ENCODE measurements around the gene SKP1.
A peak's percentile ranks its signal among the peaks of the same experiment; 100 is the strongest.

Gene SKP1

GRCh38 chr5:134130239-134130945 lies 46.4 kb downstream of the SKP1 start:
- DNase-seq (ENCODE audit: low spot score), result no peak

- no peak for DNase-seq (ENCODE audit: low spot score)
Observed at GRCh38 chr5:134129411-134130238, 47.1 kb downstream of the SKP1 start.

GRCh38 chr5:134128648-134128995 lies 48.1 kb downstream of the SKP1 start:
- DNase-seq (ENCODE audit: low spot score), result no peak

- no peak for DNase-seq (ENCODE audit: low spot score)
Observed at GRCh38 chr5:134127988-134128647, 48.6 kb downstream of the SKP1 start.

- no peak for DNase-seq (ENCODE audit: low spot score)
Observed at GRCh38 chr5:134127376-134127861, 49.3 kb downstream of the SKP1 start.

DNA sequence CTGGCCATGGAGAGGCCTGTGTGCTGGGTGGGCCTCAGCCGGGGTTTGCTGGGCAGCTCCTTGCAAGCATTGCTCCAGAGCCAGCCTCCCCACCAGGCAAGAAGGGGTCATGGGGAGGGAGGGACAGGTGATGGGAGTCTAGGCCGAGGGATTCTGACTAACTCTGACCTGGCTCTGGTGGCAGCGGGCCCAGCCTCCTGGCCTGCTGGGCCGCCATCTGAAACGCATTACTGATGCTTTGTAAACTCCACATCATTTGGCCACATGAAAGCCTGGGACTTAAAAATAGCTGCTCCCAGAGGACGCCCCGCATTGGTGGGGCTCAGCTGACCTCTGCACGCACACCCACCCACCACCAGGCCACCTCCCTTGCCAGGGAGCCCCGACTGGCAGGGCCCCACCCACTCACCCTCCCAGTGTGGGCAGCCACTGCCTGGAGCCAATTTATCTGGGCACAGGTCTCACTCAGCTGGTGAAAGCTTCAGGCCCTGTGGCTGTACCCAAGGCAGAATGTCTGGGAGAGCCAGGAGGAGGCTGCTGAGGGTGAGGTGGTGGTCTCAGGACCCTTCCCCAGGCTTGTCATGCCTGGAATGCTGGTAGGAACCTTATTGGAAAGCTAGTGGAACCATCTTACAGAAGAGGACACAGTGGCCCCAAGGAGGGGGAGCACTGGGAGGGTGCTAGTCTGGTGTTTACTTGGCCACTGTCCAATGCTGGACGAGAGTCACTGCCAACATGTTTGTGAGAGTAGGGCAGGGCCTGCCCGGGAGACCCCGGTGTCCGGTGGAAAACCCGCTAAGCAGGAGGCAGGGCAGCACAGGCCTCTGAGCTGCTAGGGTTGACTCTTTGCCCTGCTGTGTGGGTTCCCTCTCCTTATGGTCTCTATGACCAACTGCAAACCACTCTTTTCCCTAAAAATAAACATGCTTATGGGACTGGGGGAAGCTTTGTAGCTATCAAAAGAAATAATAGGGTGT lies 51.4 kb downstream of the SKP1 start:
- DNase-seq (ENCODE audit: low spot score), result peak; percentile 89

- DNase-seq (ENCODE audit: low spot score), result no peak
Observed at GRCh38 chr5:134124289-134125038, 52.3 kb downstream of the SKP1 start.

DNA sequence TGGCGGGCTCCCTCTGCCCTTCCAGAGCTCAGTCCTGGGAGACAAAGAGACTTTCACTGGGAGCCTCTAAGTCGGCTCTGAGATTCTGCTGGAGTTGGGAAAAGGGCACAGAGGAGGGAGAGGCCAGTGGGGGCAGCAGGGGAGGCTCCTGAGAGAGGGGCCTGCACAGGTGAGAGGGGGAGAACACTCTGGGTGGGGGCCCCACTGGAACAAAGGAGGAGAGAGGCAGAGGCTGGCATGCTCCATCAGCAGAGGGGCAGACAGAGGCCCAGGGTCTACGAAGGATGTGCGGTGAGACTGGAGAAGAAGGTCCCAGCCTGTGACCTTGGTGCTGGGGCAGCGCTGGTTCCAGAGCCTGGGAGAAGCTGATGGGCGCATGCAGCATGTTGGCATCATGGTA lies 53.4 kb downstream of the SKP1 start:
- no peak for DNase-seq (ENCODE audit: low spot score)

GRCh38 chr5:134122530-134122929 lies 54.2 kb downstream of the SKP1 start:
- no peak for DNase-seq (ENCODE audit: low spot score)

GRCh38 chr5:134120386-134121138 lies 56.2 kb downstream of the SKP1 start:
- no peak for DNase-seq (ENCODE audit: low spot score)

GRCh38 chr5:134119720-134120119 lies 57.0 kb downstream of the SKP1 start:
- no peak for DNase-seq (ENCODE audit: low spot score)

DNA sequence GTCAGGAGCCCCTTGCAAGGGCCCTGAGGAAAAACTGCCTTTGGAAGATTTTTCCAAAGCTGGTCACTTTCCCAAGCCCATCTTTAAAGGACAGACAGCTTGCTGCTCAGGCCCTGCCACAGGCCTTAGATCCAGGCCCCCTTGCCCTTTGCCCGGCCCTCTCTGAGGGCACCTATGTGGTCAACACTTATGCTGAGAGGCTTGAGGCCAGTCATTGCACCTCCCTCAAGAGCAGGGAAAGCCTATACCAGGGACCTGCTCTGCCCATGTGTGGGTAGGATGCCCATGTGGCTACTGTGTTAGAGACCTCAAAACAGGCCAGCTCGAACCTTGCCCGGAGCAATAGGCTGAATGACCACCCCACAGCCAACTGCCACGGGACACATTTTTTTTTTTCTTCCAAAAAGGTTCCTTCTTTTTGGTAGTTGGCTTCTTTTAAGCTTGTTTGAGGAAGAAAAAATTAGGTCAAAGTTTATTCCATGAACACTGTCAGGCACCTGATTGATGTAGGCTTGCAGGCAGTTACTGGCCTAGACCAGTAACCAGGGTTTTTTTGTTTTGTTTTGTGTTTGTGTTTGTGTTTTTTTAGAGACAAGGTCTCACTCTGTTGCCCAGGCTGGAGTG lies 58.4 kb downstream of the SKP1 start:
- DNase-seq (ENCODE audit: low spot score), result no peak

DNA sequence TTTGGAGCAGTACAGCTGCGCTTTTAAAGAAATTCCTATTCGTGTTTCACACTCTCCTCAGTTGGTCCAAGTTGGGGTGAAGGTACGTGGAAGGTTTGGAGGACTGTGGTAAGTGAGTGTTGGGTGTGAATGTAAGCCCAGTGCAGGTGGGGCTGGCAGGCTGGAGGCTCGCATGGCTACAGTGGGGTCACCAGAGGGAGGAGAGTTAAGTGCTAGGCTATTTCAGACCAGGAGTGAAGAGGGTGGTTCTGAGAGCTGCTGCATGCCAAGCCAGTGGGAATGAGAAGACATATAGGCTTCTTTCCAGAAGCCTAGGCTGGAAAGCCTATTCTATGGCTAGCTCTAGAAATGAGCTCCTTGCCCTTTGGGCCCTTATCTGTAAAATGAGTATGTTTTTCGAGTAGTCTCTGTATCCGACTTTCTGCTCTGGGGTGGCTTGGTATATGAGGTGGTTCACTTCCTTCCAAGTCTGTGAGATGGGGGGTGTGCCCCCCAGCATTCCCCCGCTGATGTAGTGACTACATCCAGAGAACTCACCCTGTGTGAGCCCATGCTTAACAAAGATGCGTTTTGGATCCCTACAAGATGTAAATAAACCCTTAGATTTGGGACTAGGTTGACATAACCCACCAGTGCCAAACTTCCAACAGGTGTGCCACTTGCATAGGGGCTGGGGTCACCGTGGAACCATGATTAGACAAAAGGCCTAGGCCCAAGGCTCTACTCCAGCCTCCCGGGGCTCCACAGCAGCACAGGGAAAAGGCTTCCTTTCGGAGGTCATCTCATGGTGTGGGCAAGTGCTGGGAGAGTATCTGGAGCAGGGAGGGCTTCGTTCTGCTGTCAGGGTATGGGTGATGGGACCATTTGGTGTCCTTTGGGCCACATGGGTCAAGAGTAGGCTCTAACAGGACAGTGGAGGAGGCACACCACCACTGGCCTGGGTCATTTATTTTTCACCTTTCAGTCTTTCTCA lies 59.7 kb downstream of the SKP1 start:
- no peak for DNase-seq (ENCODE audit: low spot score)

- no peak for DNase-seq (ENCODE audit: low spot score)
Observed at GRCh38 chr5:134116286-134116685, 60.5 kb downstream of the SKP1 start.

- no peak for DNase-seq (ENCODE audit: low spot score)
Observed at GRCh38 chr5:134115806-134116175, 61.0 kb downstream of the SKP1 start.

DNA sequence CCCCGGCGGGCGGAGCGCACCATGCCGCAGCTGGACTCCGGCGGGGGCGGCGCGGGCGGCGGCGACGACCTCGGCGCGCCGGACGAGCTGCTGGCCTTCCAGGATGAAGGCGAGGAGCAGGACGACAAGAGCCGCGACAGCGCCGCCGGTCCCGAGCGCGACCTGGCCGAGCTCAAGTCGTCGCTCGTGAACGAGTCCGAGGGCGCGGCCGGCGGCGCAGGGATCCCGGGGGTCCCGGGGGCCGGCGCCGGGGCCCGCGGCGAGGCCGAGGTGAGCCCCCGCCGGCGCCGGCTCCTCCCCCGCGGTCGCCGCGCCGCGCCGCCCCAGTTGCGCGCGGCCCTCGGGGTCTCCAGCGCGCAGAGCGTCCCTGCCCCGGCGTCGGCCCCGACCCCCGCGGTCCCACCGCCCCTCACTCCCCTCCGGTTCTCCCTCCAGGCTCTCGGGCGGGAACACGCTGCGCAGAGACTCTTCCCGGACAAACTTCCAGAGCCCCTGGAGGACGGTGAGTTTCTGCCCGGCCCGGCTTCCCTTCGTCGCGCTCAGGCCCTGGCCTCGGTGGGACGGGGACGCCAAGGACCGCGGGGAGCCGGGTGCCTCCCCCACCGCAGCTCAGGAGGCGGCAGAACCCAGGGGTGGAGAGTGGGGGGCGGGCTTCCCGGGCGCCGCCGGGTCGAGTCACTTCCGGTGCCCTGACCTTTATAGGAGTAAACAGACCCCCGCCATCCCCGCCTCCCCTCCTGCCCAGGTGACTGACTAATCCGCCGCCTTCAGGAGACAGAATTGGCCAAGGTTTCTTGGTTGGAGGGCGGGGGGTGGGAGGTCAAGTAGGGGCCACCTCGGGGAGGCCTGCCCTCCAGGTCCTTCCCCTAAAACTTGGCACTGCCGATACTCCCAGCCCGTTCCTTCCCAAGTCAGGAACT lies 61.6 kb downstream of the SKP1 start:
- DNase-seq (ENCODE audit: low spot score), result no peak
